ENCODE measurements around the gene MAP4K4.

The MAP4K4 gene

GRCh38 chr2:101887328-101887727 lies 189.8 kb downstream of the MAP4K4 start:
- no peak for DNase-seq (ENCODE audit: extremely low read depth, insufficient read length)
- TF ChIP-seq, protein P1, sequence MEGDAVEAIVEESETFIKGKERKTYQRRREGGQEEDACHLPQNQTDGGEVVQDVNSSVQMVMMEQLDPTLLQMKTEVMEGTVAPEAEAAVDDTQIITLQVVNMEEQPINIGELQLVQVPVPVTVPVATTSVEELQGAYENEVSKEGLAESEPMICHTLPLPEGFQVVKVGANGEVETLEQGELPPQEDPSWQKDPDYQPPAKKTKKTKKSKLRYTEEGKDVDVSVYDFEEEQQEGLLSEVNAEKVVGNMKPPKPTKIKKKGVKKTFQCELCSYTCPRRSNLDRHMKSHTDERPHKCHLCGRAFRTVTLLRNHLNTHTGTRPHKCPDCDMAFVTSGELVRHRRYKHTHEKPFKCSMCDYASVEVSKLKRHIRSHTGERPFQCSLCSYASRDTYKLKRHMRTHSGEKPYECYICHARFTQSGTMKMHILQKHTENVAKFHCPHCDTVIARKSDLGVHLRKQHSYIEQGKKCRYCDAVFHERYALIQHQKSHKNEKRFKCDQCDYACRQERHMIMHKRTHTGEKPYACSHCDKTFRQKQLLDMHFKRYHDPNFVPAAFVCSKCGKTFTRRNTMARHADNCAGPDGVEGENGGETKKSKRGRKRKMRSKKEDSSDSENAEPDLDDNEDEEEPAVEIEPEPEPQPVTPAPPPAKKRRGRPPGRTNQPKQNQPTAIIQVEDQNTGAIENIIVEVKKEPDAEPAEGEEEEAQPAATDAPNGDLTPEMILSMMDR (IDR thresholded peaks at IDR 0.05; ENCODE audit: insufficient read depth, low read length, poor library complexity, severe bottlenecking), result no peak
- no peaks in the 10 kb centered on the region for H3K36me3 ChIP-seq (ENCODE audit: control insufficient read depth, insufficient read depth, low read length)
- H3K27me3 ChIP-seq (replicated peaks; ENCODE audit: control insufficient read depth, insufficient read depth, low read length), result no peaks in the 10 kb centered on the region
- no peak overlapping the region for H3K4me3 ChIP-seq (replicated peaks; ENCODE audit: low read depth, low read length)

GRCh38 chr2:101889460-101890098 lies 192.1 kb downstream of the MAP4K4 start:
- H3K4me3 ChIP-seq (replicated peaks; ENCODE audit: low read depth, low read length), result no peak overlapping the region
- TF ChIP-seq, protein P1 (IDR thresholded peaks at IDR 0.05; ENCODE audit: insufficient read depth, low read length, poor library complexity, severe bottlenecking), result no peak
- H3K36me3 ChIP-seq (ENCODE audit: control insufficient read depth, insufficient read depth, low read length), result no peaks in the 10 kb centered on the region
- no peak for DNase-seq (ENCODE audit: extremely low read depth, insufficient read length)
- no peaks in the 10 kb centered on the region for H3K27me3 ChIP-seq (replicated peaks; ENCODE audit: control insufficient read depth, insufficient read depth, low read length)

DNA sequence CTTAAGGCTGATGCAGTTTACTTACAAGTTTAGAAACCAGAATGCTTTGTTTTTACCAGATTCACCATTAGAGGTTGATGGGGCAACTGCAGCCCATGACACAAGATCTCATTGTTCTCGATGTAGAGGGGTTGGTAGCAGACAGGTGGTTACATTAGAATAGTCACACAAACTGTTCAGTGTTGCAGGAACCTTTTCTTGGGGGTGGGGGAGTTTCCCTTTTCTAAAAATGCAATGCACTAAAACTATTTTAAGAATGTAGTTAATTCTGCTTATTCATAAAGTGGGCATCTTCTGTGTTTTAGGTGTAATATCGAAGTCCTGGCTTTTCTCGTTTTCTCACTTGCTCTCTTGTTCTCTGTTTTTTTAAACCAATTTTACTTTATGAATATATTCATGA lies 194.9 kb downstream of the MAP4K4 start:
- no peak for DNase-seq (ENCODE audit: extremely low read depth, insufficient read length)
- TF ChIP-seq, protein P1 (IDR thresholded peaks at IDR 0.05; ENCODE audit: insufficient read depth, low read length, poor library complexity, severe bottlenecking), result no peak
- no peak overlapping the region for H3K4me3 ChIP-seq (replicated peaks; ENCODE audit: low read depth, low read length)
- no peaks in the 10 kb centered on the region for H3K36me3 ChIP-seq (ENCODE audit: control insufficient read depth, insufficient read depth, low read length)
- H3K27me3 ChIP-seq (replicated peaks; ENCODE audit: control insufficient read depth, insufficient read depth, low read length), result no peaks in the 10 kb centered on the region

DNA sequence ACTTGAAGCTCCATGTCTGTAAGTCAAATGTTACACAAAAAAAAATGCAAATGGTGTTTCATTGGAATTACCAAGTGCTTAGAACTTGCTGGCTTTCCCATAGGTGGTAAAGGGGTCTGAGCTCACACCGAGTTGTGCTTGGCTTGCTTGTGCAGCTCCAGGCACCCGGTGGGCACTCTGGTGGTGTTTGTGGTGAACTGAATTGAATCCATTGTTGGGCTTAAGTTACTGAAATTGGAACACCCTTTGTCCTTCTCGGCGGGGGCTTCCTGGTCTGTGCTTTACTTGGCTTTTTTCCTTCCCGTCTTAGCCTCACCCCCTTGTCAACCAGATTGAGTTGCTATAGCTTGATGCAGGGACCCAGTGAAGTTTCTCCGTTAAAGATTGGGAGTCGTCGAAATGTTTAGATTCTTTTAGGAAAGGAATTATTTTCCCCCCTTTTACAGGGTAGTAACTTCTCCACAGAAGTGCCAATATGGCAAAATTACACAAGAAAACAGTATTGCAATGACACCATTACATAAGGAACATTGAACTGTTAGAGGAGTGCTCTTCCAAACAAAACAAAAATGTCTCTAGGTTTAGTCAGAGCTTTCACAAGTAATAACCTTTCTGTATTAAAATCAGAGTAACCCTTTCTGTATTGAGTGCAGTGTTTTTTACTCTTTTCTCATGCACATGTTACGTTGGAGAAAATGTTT lies 196.3 kb downstream of the MAP4K4 start:
- no peak for DNase-seq (ENCODE audit: extremely low read depth, insufficient read length)
- no peaks in the 10 kb centered on the region for H3K27me3 ChIP-seq (replicated peaks; ENCODE audit: control insufficient read depth, insufficient read depth, low read length)
- TF ChIP-seq, protein P1 (IDR thresholded peaks at IDR 0.05; ENCODE audit: insufficient read depth, low read length, poor library complexity, severe bottlenecking), result no peak
- H3K4me3 ChIP-seq (replicated peaks; ENCODE audit: low read depth, low read length), result no peak overlapping the region
- H3K36me3 ChIP-seq (ENCODE audit: control insufficient read depth, insufficient read depth, low read length), result no peaks in the 10 kb centered on the region

DNA sequence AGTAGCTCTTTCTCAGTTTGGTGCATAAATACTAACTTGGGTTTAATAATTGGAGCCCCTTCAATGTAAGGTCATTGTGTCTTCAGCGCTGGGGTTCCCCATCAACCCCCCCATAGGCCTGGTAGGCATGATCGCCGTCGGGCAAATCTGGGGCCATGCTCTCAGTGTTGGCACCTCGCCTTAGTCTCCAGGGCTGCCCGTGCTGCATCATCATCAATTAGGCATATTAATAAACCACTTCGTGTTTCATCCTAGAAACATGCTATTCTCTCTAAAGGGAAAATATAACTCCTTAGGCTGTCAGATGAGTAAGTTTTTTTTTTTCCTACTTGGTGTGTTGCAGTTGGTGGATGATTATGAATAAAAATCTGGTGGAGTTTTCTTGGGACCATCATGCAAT lies 197.5 kb downstream of the MAP4K4 start:
- H3K36me3 ChIP-seq (ENCODE audit: control insufficient read depth, insufficient read depth, low read length), result no peaks in the 10 kb centered on the region
- H3K4me3 ChIP-seq (replicated peaks; ENCODE audit: low read depth, low read length), result no peak overlapping the region
- no peak for DNase-seq (ENCODE audit: extremely low read depth, insufficient read length)
- H3K27me3 ChIP-seq (replicated peaks; ENCODE audit: control insufficient read depth, insufficient read depth, low read length), result no peaks in the 10 kb centered on the region
- TF ChIP-seq, protein P1 (IDR thresholded peaks at IDR 0.05; ENCODE audit: insufficient read depth, low read length, poor library complexity, severe bottlenecking), result no peak
